GM12878 (cell line): ENCODE measurements around the gene DNAJA1. TPM values are rescaled to one million over a fixed set of nuclear protein-coding genes. Genes with fewer than 3 reads are reported as not detected.

ENCODE experiments used
- ATAC-seq: fragments of 200-7000 bp; cut with Tn5 transposase; 3 replicates; pipeline ENCODE4 v1.9.1; 2020; ENCODE audit warnings: mild to moderate bottlenecking, moderate library complexity
- BruUV-seq: library from RNA; stranded (reverse); fragments of 400-500 nt; replicated peaks from 2 replicates; lab custom pipeline; 2021; lab: Mats Ljungman, UMichigan
- CTCF ChIA-PET: fragments of 300-600 bp; sonication (Branson Sonifier 250); formaldehyde crosslinking; extraction: SDS; loops from one replicate; lab custom pipeline; 2021; ENCODE audit warnings: inconsistent platforms; lab: Yijun Ruan, JAX
- POLR2A ChIA-PET: fragments of 350-600 bp; formaldehyde crosslinking; extraction: SDS; loops from one replicate; lab custom pipeline; 2021; ENCODE audit warnings: inconsistent platforms; lab: Charles Lee
- RAD21 ChIA-PET: fragments of 300-600 bp; sonication (Branson Sonifier 250); formaldehyde crosslinking; loops from one replicate; lab custom pipeline; 2023; ENCODE audit warnings: antibody characterized with exemption; ENCODE audit not compliant: unreplicated experiment; lab: Charles Lee
- SMC1A ChIA-PET: fragments of 300-600 bp; sonication (Branson Sonifier 250); formaldehyde crosslinking; loops from one replicate; lab custom pipeline; 2023; ENCODE audit not compliant: unreplicated experiment, uncharacterized antibody; lab: Charles Lee
- DNase-seq: peaks from one replicate; pipeline ENCODE4 v3.0.0-alpha.2; 2011; ENCODE audit warnings: low read depth, low spot score
- FAIRE-seq: peaks from 3 replicates; lab custom pipeline; 2011; peaks lifted over from hg19 to GRCh38; lab: Jason Lieb, UNC
- H2AFZ ChIP-seq: 2 replicates; pipeline ENCODE4 v1.6.0; 2011; ENCODE audit warnings: low read depth, low read length, control low read depth; ENCODE audit not compliant: control insufficient read depth
- H3K27ac ChIP-seq: 2 replicates; pipeline ENCODE4 v1.5.1; 2011; ENCODE audit warnings: control low read depth; ENCODE audit not compliant: control insufficient read depth, insufficient read depth
- H3K27me3 ChIP-seq, 2 experiments: replicated peaks in 1 of 2; 2 replicates each; pipeline versions ENCODE4 v1.6.0 to v1.6.1; 2011; ENCODE audit warnings: low read length in 1 of 2; ENCODE audit not compliant: control insufficient read depth in 2 of 2, insufficient read depth in 2 of 2
- H3K36me3 ChIP-seq, 2 experiments: 2 replicates each; pipeline ENCODE4 v1.5.1; 2011; ENCODE audit warnings: low read length in 1 of 2; ENCODE audit not compliant: control insufficient read depth in 2 of 2, insufficient read depth in 2 of 2
- H3K4me1 ChIP-seq: 2 replicates; pipeline ENCODE4 v1.6.1; 2011; ENCODE audit warnings: mild to moderate bottlenecking, low read length, moderate library complexity, mixed read lengths; ENCODE audit not compliant: control insufficient read depth, insufficient read depth
- H3K4me2 ChIP-seq: 2 replicates; pipeline ENCODE4 v1.6.0; 2011; ENCODE audit warnings: control low read depth; ENCODE audit not compliant: control insufficient read depth, insufficient read depth
- H3K4me3 ChIP-seq: fragments of 200-600 bp; sonication (generic); 2 replicates; pipeline ENCODE4 v1.5.1; 2016
- H3K79me2 ChIP-seq: 2 replicates; pipeline ENCODE4 v1.6.0; 2011; ENCODE audit warnings: low read length; ENCODE audit not compliant: control insufficient read depth, insufficient read depth
- H3K9ac ChIP-seq: 2 replicates; pipeline ENCODE4 v1.8.0; 2011; ENCODE audit warnings: low read length, control low read depth, mixed read lengths; ENCODE audit not compliant: control insufficient read depth, insufficient read depth
- H3K9me3 ChIP-seq: replicated peaks from 3 replicates; pipeline ENCODE4 v1.5.1; 2011; ENCODE audit warnings: mild to moderate bottlenecking, low read length; ENCODE audit not compliant: control insufficient read depth, insufficient read depth
- H4K20me1 ChIP-seq: 2 replicates; pipeline ENCODE4 v1.6.0; 2011; ENCODE audit not compliant: control insufficient read depth, insufficient read depth
- ATF2 ChIP-seq: IDR thresholded peaks from 2 replicates; pipeline ENCODE4 v1.6.1; 2012; ENCODE audit warnings: low read length, inconsistent platforms
- CTCF ChIP-seq, 3 experiments: IDR thresholded peaks in 2 of 3; conservative IDR thresholded peaks in 1 of 3; 2 replicates each; pipeline ENCODE4 v1.5.1; 2011; ENCODE audit warnings: low read depth in 3 of 3, low read length in 3 of 3, mild to moderate bottlenecking in 3 of 3, control low read depth in 2 of 3, moderate library complexity in 2 of 3, inconsistent platforms in 1 of 3, mixed read lengths in 1 of 3; ENCODE audit not compliant: control insufficient read depth in 2 of 3, insufficient read depth in 1 of 3; ENCODE audit errors: extremely low read depth in 1 of 3
- FOS ChIP-seq: IDR thresholded peaks from 3 replicates; pipeline ENCODE4 v1.6.1; 2011; ENCODE audit warnings: borderline replicate concordance; ENCODE audit not compliant: insufficient read length; ENCODE audit errors: extremely low read depth
- MEF2A ChIP-seq: IDR thresholded peaks from 2 replicates; pipeline ENCODE4 v1.6.1; 2011; ENCODE audit warnings: low read depth, mild to moderate bottlenecking, low read length, moderate library complexity; ENCODE audit not compliant: insufficient read depth
- NKRF ChIP-seq: fragments of 450-650 bp; conservative IDR thresholded peaks from 2 replicates; pipeline ENCODE4 v1.6.1; 2017; ENCODE audit warnings: mild to moderate bottlenecking, moderate library complexity
- RELB ChIP-seq: fragments of 450-650 bp; IDR thresholded peaks from 2 replicates; pipeline ENCODE4 v1.6.1; 2017; ENCODE audit warnings: low read depth, mild to moderate bottlenecking, moderate library complexity
- REST ChIP-seq: IDR thresholded peaks from 2 replicates; pipeline ENCODE4 v1.6.1; 2012; ENCODE audit warnings: mild to moderate bottlenecking, low read depth, low read length
- TCF12 ChIP-seq: IDR thresholded peaks from 2 replicates; pipeline ENCODE4 v1.6.1; 2011; ENCODE audit warnings: low read depth, mild to moderate bottlenecking, low read length
- WGBS: methylation state at CpG from one replicate; pipeline ENCODE4 v1.1.6; 2016; ENCODE audit warnings: low lambda C conversion rate; ENCODE audit not compliant: insufficient replicate concordance, insufficient coverage; ENCODE audit errors: missing lambda C conversion rate; 5-methylcytosine and 5-hydroxymethylcytosine counted together
- in situ Hi-C: fragments of 300-500 bp; cut with MboI; formaldehyde crosslinking; loops from 9 replicates; pipeline ENCODE4 v1.14.3; 2018; ENCODE audit warnings: mixed read lengths
- intact Hi-C: fragments of 100-400 bp; cut with micrococcal nuclease; formaldehyde crosslinking; loops from one replicate; pipeline ENCODE4 v1.14.2; 2022; ENCODE audit not compliant: unreplicated experiment
- polyA plus RNA-seq, 11 experiments: library from polyadenylated mRNA; depleted of rRNA in 4 of 11; unstranded in 6 of 11; stranded (reverse) in 5 of 11; fragments of >200 nt; fragmentation: Nextera tagmentation in 4 of 11; fragmentation: Illumina TruSeq in 1 of 11; extraction: Ambion mirVana in 4 of 11; extraction: Trizol in 1 of 11; gene quantifications; 1 replicate in 1 of 11; 2 replicates in 10 of 11; pipeline versions ENCODE4 v1.2.1 to v1.2.3, GENCODE V29; 2011 to 2016; ENCODE audit warnings: inconsistent platforms in 2 of 11, missing spikeins in 2 of 11, low read depth in 1 of 11
- total RNA-seq, 4 experiments: library from RNA; depleted of rRNA in 3 of 4; stranded (reverse); fragments of >200 nt in 3 of 4; fragmentation: Illumina TruSeq in 1 of 4; extraction: Trizol in 1 of 4; gene quantifications; 2 replicates each; pipeline versions ENCODE4 v1.2.1 to v1.2.3, GENCODE V29; 2013 to 2021

Gene DNAJA1
- total and polyA plus RNA-seq, 10 of the 15 experiments (the other 5 are each of a cell fraction or from before 2014, with no cell fraction given) = 69.7 to 206 (median 146) TPM

- Histone ChIP-seq H3K4me3 (peak within 1 kb of the TSS; percentile 88), H3K36me3 (no peaks in the 10 kb centered on the region; a peak in 3 of 4 replicates), H3K4me2 (peak within 1 kb of the TSS; percentile 64), H3K4me1 (peaks cover 9% of the 10 kb centered on the region; the same call in 1 of the 2 replicates), H3K9ac (peak within 1 kb of the TSS; percentile 89), H3K9me3 (no peaks in the 10 kb centered on the region), H4K20me1 (no peaks in the 10 kb centered on the region), H3K27me3 (no peaks in the 10 kb centered on the region), H3K79me2 (peaks cover 29% of the 10 kb centered on the region), H2AFZ (peak within 1 kb of the TSS; percentile 70), H3K27ac (peak within 1 kb of the TSS; percentile 79)
- intact Hi-C loops (loop anchor here (1.0 to 2.0 kb wide), 2 partner anchors 52 to 188 kb away; partner anchors contain the start of genes BAG1 and DNAJA1), in situ Hi-C loops (no loop called here)
- CTCF ChIA-PET = interaction anchor here (0.9 to 2.2 kb wide), 11 partner anchors 9 to 151 kb away, joined by 3 to 14 read pairs (median 3); partner anchors contain the start of gene B4GALT1
- RAD21 ChIA-PET = interaction anchor here (1.1 to 2.7 kb wide), 4 partner anchors 9 to 150 kb away, joined by 3 to 16 read pairs (median 4); partner anchors contain the start of gene APTX
- SMC1A ChIA-PET = interaction anchor here (0.7 to 6.2 kb wide), 8 partner anchors 9 to 298 kb away, joined by 3 to 84 read pairs (median 4); no protein-coding TSS in a partner anchor
- TSS peak; percentile 80 for BruUV-seq
- POLR2A ChIA-PET = interaction anchor here (0.5 to 2.4 kb wide), 14 partner anchors 9 to 742 kb away, joined by 3 to 14 read pairs (median 4); partner anchors contain the start of genes B4GALT1 and DNAJA1
- DNase-seq (peak; percentile 86), ATAC-seq (peak; percentile 98), FAIRE-seq (peak; percentile 94)
- WGBS = 1% methylated on average over 53 of the region's 53 CpGs
- TF ChIP-seq FOS (no peak), NKRF (peak; percentile 29), CTCF (IDR thresholded peaks at IDR 0.05 in 2 of 3, conservative IDR thresholded peaks at IDR 0.05 in 1 of 3; ENCODE audit: control insufficient read depth in 2 of 3, extremely low read depth in 1 of 3, insufficient read depth in 1 of 3, low read depth in 3 of 3, low read length in 3 of 3) (no peak), ATF2 (no peak), TCF12 (no peak), RELB (peak; percentile 98), REST (no peak), MEF2A (0 out of 2 replicates have a peak, but pooled peaks have one; percentile 2)
Observed at GRCh38 chr9:33076046-33077004, 51.3 kb downstream of the DNAJA1 start, which contains the start of gene SMU1. SMU1 (minus strand) TSS chr9:33076674; CDS start chr9:33076608, 66 bp downstream.
